Ovary (tissue), 3 donors: ENCODE measurements around the gene IMMP2L.
"Not testable (repeated sequence)": the region's sequence is repeated elsewhere in the genome, so short reads cannot be mapped to it uniquely, and the experiment has no call there.

ENCODE experiments used
- CTCF ChIP-seq, 3 donors: fragments of 450-650 bp in 2 of 3; fragments of 200-600 bp in 1 of 3; IDR thresholded peaks; one replicate each; pipeline versions ENCODE4 v1.5.1 to v1.8.0; 2016 to 2022; ENCODE audit warnings: antibody characterized with exemption in 3 of 3, mild to moderate bottlenecking in 1 of 3
- EP300 ChIP-seq: sonication (generic); formaldehyde crosslinking; IDR thresholded peaks from one replicate; pipeline ENCODE4 v1.6.1; 2017; ENCODE audit warnings: antibody characterized with exemption
- POLR2A ChIP-seq: fragments of 450-650 bp; IDR thresholded peaks from one replicate; pipeline ENCODE4 v1.6.1; 2017; ENCODE audit warnings: antibody characterized with exemption, mild to moderate bottlenecking, moderate library complexity
- donor health status: DM: no; HTN: no; CAD: no.

GRCh38 chr7:111505422-111505821 is 56.9 kb downstream of the IMMP2L start:
- TF ChIP-seq POLR2A; CTCF (IDR thresholded peaks at IDR 0.05); EP300: not testable (repeated sequence)
